ENCODE results near the gene GBF1.

GBF1 gene

GRCh38 chr10:102400598-102401341 is 155.4 kb downstream of the GBF1 start:
- no peak for DNase-seq (ENCODE audit: low spot score)
- TF ChIP-seq CTCF (IDR thresholded peaks at IDR 0.05; ENCODE audit: borderline replicate concordance, control extremely low read depth, extremely low read depth, insufficient read depth, missing control alignments), result no peak
- in situ Hi-C loops (cut with MboI; ENCODE audit: low sequenced_read_pairs, unreplicated experiment), result no loop called here

GRCh38 chr10:102401342-102401654 is 156.0 kb downstream of the GBF1 start:
- DNase-seq (ENCODE audit: low spot score), result no peak

GRCh38 chr10:102401735-102402511 is 156.6 kb downstream of the GBF1 start:
- in situ Hi-C loops (cut with MboI; ENCODE audit: low sequenced_read_pairs, unreplicated experiment), result no loop called here
- no peak for TF ChIP-seq CTCF (IDR thresholded peaks at IDR 0.05; ENCODE audit: borderline replicate concordance, control extremely low read depth, extremely low read depth, insufficient read depth, missing control alignments)
- DNase-seq (ENCODE audit: low spot score), result no peak

More at GRCh38 chr10:102401342-102401654, 156.0 kb downstream of the GBF1 start:
- in situ Hi-C loops (cut with MboI; ENCODE audit: low sequenced_read_pairs, unreplicated experiment), result no loop called here
- TF ChIP-seq CTCF (IDR thresholded peaks at IDR 0.05; ENCODE audit: borderline replicate concordance, control extremely low read depth, extremely low read depth, insufficient read depth, missing control alignments), result no peak

GRCh38 chr10:102402512-102402896 is 157.2 kb downstream of the GBF1 start:
- TF ChIP-seq CTCF (IDR thresholded peaks at IDR 0.05; ENCODE audit: borderline replicate concordance, control extremely low read depth, extremely low read depth, insufficient read depth, missing control alignments), result no peak
- no peak for DNase-seq (ENCODE audit: low spot score)
- in situ Hi-C loops (cut with MboI; ENCODE audit: low sequenced_read_pairs, unreplicated experiment), result no loop called here

- no peak for TF ChIP-seq CTCF (IDR thresholded peaks at IDR 0.05; ENCODE audit: borderline replicate concordance, control extremely low read depth, extremely low read depth, insufficient read depth, missing control alignments)
- in situ Hi-C loops (cut with MboI; ENCODE audit: low sequenced_read_pairs, unreplicated experiment), result no loop called here
- DNase-seq (ENCODE audit: low spot score), result no peak
Measured at GRCh38 chr10:102403115-102403514, 157.8 kb downstream of the GBF1 start.

- in situ Hi-C loops (cut with MboI; ENCODE audit: low sequenced_read_pairs, unreplicated experiment), result no loop called here
- DNase-seq (ENCODE audit: low spot score), result no peak
- TF ChIP-seq CTCF (IDR thresholded peaks at IDR 0.05; ENCODE audit: borderline replicate concordance, control extremely low read depth, extremely low read depth, insufficient read depth, missing control alignments), result no peak
Measured at GRCh38 chr10:102404361-102405107, 159.2 kb downstream of the GBF1 start.
